ACC112 (cell line): ENCODE measurements around the gene DDX21.
A peak's percentile ranks its signal among the peaks of the same experiment; 100 is the strongest.
"Not testable (repeated sequence)": the region's sequence is repeated elsewhere in the genome, so short reads cannot be mapped to it uniquely, and the experiment has no call there.

Source experiments
- H2AFZ ChIP-seq: fragments of 200-600 bp; sonication (generic); one replicate; pipeline ENCODE4 v1.6.0; 2017; ENCODE audit warnings: antibody characterized with exemption, low read length; ENCODE audit not compliant: unreplicated experiment
- H3K27ac ChIP-seq: fragments of 200-600 bp; sonication (generic); 2 replicates; pipeline ENCODE4 v1.5.1; 2014; ENCODE audit warnings: low read depth, mild to moderate bottlenecking, antibody characterized with exemption, low read length, moderate library complexity
- H3K27me3 ChIP-seq: fragments of 200-600 bp; sonication (generic); 2 replicates; pipeline ENCODE4 v1.6.1; 2014; ENCODE audit warnings: mild to moderate bottlenecking, antibody characterized with exemption, low read length, moderate library complexity, mixed read lengths; ENCODE audit not compliant: insufficient read depth
- H3K36me3 ChIP-seq: fragments of 200-600 bp; sonication (generic); 2 replicates; pipeline ENCODE4 v1.6.1; 2016; ENCODE audit warnings: mild to moderate bottlenecking, antibody characterized with exemption, low read length, moderate library complexity, mixed read lengths; ENCODE audit not compliant: insufficient read depth
- H3K4me1 ChIP-seq: fragments of 200-600 bp; sonication (generic); one replicate; pipeline ENCODE4 v1.6.1; 2016; ENCODE audit warnings: low read length, mixed read lengths; ENCODE audit not compliant: insufficient read depth, unreplicated experiment, control insufficient read depth
- H3K4me3 ChIP-seq: fragments of 200-600 bp; sonication (generic); 2 replicates; pipeline ENCODE4 v1.5.1; 2014; ENCODE audit warnings: mild to moderate bottlenecking, low read depth, low read length
- H3K79me2 ChIP-seq: fragments of 200-600 bp; sonication (generic); one replicate; pipeline ENCODE4 v1.6.0; 2016; ENCODE audit warnings: low read length; ENCODE audit not compliant: control insufficient read depth, unreplicated experiment, insufficient read depth

DDX21 gene

DNA sequence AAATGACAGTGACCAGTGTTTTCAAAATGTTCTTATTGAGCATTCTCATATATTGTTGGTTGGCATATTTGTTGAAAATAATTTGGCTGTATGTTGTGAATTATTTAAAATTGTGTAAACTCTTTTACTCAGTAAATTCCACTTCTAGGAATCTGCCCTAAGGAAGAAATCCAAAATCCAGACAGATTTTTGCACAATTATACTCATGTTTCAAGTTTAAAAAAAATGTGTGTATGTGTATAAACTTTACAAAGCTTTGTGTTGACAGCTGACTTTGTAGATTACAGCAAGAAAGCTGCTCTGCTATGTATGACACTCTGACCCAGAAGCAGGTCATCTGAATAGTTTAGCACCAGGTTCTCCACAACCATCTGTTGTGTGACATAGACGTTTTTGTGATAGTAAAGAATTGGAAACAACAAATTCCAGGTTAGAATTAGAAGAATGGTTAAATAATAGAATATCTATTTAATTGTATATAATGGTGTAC, 54.2 kb downstream of the DDX21 start:
- Histone ChIP-seq H3K27ac (peak overlapping the region; percentile 74), H3K36me3 (peaks cover 23% of the 10 kb centered on the region), H2AFZ (no peak overlapping the region), H3K79me2 (peaks cover 5% of the 10 kb centered on the region), H3K27me3 (no peaks in the 10 kb centered on the region), H3K4me3 (no peak overlapping the region), H3K4me1 (peaks cover 27% of the 10 kb centered on the region)

DNA sequence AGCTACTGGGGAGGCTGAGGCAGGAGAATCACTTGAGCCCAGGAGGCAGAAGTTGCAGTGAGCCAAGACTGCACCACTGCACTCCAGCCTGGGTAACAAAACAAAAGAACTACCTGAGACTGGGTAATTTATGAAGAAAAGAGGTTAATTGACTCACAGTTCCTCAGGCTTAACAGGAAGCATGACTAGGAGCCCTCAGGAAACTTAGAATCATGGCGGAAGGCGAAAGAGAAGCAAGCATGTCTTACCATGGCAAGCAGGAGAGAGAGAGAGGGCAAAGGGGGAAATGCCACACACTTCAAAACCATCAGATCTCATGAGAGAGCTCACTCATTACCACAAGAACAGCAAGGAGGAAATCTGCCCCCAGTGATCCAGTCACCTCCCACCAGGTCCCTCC, 56.8 kb downstream of the DDX21 start:
- peaks cover 26% of the 10 kb centered on the region for H3K36me3 ChIP-seq
- not testable (repeated sequence) for H3K4me3 ChIP-seq, H3K79me2 ChIP-seq, H2AFZ ChIP-seq, H3K27me3 ChIP-seq
- H3K27ac ChIP-seq = 0 out of 2 replicates have a peak overlapping the region, but pooled peaks have one; percentile 70
- H3K4me1 ChIP-seq = peaks cover 27% of the 10 kb centered on the region

DNA sequence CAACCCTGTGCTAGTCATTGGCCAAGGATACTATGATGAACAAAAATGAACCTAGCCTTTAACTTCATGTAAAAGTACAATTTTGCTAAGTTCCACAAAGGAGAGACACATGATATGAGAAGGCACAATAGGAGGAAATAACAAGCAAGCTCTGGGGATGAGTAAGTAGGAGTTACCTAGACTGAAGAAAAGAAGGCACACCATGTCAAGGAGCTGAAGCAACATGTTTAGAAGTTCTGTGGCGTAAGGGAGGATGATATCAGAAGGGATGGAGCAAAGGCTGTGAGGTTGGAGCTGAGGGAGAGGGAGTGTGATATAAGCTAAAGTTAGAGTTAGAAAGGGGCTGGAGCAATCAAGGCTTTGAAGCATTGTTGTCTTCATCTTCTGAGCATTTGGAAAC, 58.2 kb downstream of the DDX21 start:
- H3K4me3 ChIP-seq = no peak overlapping the region
- H2AFZ ChIP-seq = no peak overlapping the region
- no peaks in the 10 kb centered on the region for H3K79me2 ChIP-seq
- H3K27me3 ChIP-seq = no peaks in the 10 kb centered on the region
- H3K27ac ChIP-seq = peak overlapping the region; percentile 70
- peaks cover 21% of the 10 kb centered on the region for H3K4me1 ChIP-seq
- peaks cover 25% of the 10 kb centered on the region for H3K36me3 ChIP-seq

DNA sequence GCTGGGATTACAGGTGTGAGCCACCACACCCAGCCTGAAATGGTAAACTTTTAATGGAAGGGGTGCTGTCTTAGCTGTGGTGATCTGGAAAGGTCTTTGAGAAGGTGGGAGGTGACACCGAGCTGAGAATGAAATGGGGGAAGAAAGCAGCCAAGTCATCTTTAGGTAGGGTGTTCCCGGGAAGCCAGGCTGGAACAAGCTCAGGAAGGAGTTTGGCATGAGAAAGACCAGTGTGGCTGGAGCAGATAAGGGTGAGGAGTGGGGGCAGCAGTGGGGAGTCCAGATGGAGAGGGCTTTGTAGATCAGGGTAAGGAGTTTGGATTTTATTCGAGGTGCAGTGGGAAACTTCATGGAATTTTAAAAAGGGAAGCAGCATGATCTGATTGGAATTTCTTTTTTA, 62.6 kb downstream of the DDX21 start:
- H3K4me1 ChIP-seq = peaks cover 9% of the 10 kb centered on the region
- H3K27me3 ChIP-seq = no peaks in the 10 kb centered on the region
- peaks cover 14% of the 10 kb centered on the region for H3K36me3 ChIP-seq
- H2AFZ ChIP-seq = no peak overlapping the region
- no peaks in the 10 kb centered on the region for H3K79me2 ChIP-seq
- H3K27ac ChIP-seq = no peak overlapping the region
- no peak overlapping the region for H3K4me3 ChIP-seq

DNA sequence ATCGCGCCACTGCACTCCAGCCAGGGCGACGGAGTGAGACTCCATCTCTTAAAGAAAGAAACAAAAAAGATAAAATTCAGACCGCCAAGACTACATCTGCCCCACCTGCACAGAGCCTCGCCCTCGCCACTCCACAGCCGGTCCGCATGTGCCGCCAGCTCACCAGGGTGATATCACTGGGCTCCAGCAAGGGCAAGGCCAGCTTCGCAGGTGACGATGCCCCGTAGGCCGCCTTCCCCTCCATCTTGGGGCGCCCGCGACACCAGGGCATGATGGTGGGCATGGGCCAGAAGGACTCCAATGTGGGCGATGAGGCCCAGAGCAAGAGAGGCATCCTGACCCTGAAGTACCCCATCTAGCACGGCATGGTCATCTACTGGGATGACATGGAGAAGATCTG, 66.6 kb downstream of the DDX21 start:
- Histone ChIP-seq H2AFZ (no peak overlapping the region), H3K27me3 (no peaks in the 10 kb centered on the region), H3K4me3 (no peak overlapping the region), H3K4me1 (no peaks in the 10 kb centered on the region), H3K79me2 (no peaks in the 10 kb centered on the region), H3K36me3 (no peaks in the 10 kb centered on the region), H3K27ac (no peak overlapping the region)

DNA sequence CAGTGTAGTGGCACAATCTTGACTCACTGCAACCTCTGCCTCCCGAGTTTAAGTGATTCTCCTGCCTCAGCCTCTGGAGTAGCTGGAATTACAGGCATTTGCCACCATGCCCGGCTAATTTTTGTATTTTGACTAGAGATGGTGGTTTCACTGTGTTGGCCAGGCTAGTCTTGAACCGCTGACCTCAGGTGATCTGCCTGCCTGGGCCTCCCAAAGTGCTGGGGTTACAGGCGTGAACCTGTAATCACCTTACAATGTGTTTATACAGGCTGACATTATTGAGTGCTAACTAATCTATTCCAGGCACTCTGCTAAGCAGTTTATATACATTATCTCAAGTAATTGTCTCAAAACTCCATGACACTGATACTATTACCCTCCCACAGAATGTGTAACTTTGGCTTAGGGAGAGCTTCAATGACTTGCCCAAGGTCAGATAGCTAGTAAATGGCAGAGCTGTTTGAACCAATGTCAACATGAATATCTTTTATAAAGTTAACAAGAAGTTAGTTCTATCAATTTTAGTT, 69.5 kb downstream of the DDX21 start:
- Histone ChIP-seq H3K4me1 (no peaks in the 10 kb centered on the region), H3K36me3 (no peaks in the 10 kb centered on the region), H2AFZ (no peak overlapping the region), H3K4me3 (no peak overlapping the region), H3K79me2 (no peaks in the 10 kb centered on the region), H3K27me3 (no peaks in the 10 kb centered on the region), H3K27ac (no peak overlapping the region)

DNA sequence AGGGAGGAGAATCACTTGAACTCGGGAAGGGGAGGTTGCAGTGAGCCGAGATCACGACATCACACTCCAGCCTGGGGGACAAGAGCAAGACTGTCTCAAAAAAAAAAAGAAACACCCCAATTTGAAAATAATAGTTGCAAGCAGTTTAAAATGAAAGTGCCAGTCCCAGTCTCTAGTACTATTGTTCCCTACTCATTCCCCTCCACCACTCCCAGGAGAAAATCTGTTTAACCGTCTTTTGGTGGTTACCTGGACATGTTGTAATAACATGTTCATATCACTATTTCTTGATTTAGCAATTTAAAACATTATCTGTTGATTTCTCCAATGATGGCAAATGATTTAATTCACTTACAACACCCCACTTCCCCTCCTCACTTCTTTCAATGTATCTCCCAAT, 77.3 kb downstream of the DDX21 start:
- no peak overlapping the region for H3K4me3 ChIP-seq
- no peak overlapping the region for H3K27ac ChIP-seq
- no peaks in the 10 kb centered on the region for H3K36me3 ChIP-seq
- no peaks in the 10 kb centered on the region for H3K27me3 ChIP-seq
- no peak overlapping the region for H2AFZ ChIP-seq
- no peaks in the 10 kb centered on the region for H3K79me2 ChIP-seq
- H3K4me1 ChIP-seq = no peaks in the 10 kb centered on the region
